ENCODE measurements around the gene RAB3C.
"Not testable (repeated sequence)": the region's sequence is repeated elsewhere in the genome, so short reads cannot be mapped to it uniquely, and the experiment has no call there.

Gene RAB3C

DNA sequence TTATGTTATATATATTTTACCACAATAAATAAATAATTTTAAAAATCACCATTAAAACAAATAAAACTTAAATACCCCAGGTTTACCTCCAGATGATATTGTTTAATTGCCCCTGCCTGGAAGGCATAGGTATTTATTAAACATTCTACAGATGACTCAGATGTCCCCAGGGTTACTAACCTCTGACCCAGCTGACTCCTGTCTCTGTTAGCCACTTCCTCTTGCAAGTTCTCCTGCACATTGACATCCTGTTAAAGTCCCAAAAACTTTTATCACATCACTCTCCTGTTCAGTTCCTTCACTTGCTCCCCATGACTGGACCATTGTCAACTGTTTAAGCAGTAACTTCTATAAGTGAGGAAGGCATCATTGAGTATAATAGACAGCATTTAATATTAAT, 37.0 kb upstream of the RAB3C start:
- H3K36me3 ChIP-seq (ENCODE audit: control insufficient read depth, insufficient read depth, low read length) = no peaks in the 10 kb centered on the region
- TF ChIP-seq, protein P1, sequence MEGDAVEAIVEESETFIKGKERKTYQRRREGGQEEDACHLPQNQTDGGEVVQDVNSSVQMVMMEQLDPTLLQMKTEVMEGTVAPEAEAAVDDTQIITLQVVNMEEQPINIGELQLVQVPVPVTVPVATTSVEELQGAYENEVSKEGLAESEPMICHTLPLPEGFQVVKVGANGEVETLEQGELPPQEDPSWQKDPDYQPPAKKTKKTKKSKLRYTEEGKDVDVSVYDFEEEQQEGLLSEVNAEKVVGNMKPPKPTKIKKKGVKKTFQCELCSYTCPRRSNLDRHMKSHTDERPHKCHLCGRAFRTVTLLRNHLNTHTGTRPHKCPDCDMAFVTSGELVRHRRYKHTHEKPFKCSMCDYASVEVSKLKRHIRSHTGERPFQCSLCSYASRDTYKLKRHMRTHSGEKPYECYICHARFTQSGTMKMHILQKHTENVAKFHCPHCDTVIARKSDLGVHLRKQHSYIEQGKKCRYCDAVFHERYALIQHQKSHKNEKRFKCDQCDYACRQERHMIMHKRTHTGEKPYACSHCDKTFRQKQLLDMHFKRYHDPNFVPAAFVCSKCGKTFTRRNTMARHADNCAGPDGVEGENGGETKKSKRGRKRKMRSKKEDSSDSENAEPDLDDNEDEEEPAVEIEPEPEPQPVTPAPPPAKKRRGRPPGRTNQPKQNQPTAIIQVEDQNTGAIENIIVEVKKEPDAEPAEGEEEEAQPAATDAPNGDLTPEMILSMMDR (IDR thresholded peaks at IDR 0.05; ENCODE audit: insufficient read depth, low read length, poor library complexity, severe bottlenecking) = no peak
- no peaks in the 10 kb centered on the region for H3K27me3 ChIP-seq (replicated peaks; ENCODE audit: control insufficient read depth, insufficient read depth, low read length)
- no peak overlapping the region for H3K4me3 ChIP-seq (replicated peaks; ENCODE audit: low read depth, low read length)
- DNase-seq (ENCODE audit: extremely low read depth, insufficient read length) = peak; percentile 3

DNA sequence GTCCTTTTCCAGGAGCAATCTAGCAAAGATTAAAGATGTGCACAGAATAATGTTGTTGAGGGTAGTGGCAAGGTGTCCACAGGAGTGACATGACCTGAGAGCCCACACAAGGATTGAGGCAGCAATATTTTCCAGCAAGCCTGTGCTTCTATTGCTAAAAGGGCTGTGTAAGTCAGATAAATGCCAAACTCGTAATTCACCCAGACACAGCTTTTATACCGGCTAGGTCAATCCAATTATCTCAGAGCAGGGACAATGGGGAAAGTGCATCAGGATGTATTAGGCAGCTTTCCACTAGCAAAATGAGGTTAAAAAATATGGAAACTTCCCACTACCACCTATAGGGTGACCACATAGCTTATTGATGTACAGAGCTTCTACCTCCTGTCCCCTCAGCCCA, 34.8 kb upstream of the RAB3C start:
- Histone ChIP-seq H3K27me3 (replicated peaks; ENCODE audit: control insufficient read depth, insufficient read depth, low read length) (no peaks in the 10 kb centered on the region), H3K4me3 (replicated peaks; ENCODE audit: low read depth, low read length) (no peak overlapping the region), H3K36me3 (ENCODE audit: control insufficient read depth, insufficient read depth, low read length) (no peaks in the 10 kb centered on the region)
- no peak for DNase-seq (ENCODE audit: extremely low read depth, insufficient read length)
- TF ChIP-seq, protein P1 (IDR thresholded peaks at IDR 0.05; ENCODE audit: insufficient read depth, low read length, poor library complexity, severe bottlenecking) = no peak

DNA sequence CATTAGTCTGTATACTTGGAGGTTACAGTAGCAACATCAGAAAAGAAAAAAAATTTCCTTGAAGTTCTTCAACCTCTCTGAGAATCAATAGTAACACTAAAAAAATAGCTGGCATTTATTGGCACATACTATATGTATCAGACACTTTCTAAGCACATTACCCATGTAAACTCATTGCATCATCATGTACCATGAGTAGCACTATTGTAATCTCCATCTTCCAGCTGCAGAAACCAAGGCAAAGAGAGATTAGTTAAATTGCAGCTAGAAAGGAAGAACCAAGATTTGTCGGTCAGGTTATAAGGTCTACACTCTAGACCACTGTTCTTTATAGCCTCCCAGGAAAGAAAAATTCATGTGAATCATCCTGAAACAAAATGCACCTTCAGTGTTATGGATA, 31.4 kb upstream of the RAB3C start:
- TF ChIP-seq, protein P1 (IDR thresholded peaks at IDR 0.05; ENCODE audit: insufficient read depth, low read length, poor library complexity, severe bottlenecking) = no peak
- Histone ChIP-seq H3K4me3 (replicated peaks; ENCODE audit: low read depth, low read length) (no peak overlapping the region), H3K27me3 (replicated peaks; ENCODE audit: control insufficient read depth, insufficient read depth, low read length) (no peaks in the 10 kb centered on the region), H3K36me3 (ENCODE audit: control insufficient read depth, insufficient read depth, low read length) (no peaks in the 10 kb centered on the region)
- DNase-seq (ENCODE audit: extremely low read depth, insufficient read length) = no peak

DNA sequence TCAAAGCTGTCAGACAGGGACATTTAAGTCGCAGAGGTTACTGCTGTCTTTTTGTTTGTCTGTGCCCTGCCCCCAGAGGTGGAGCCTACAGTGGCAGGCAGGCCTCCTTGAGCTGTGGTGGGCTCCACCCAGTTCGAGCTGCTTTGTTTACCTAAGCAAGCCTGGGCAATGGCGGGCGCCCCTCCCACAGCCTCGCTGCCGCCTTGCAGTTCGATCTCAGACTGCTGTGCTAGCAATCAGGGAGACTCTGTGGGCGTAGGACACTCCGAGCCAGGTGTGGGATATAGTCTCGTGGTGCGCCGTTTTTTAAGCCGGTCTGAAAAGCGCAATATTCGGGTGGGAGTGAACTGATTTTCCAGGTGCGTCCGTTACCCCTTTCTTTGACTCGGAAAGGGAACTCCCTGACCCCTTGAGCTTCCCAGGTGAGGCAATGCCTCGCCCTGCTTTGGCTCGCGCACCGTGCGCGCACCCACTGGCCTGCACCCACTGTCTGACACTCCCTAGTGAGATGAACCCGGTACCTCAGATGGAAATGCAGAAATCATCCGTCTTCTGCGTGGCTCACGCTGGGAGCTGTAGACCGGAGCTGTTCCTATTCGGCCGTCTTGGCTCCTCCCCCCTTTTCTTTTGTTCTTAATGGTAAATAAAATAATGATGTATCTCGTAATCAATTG, 25.1 kb upstream of the RAB3C start:
- not testable (repeated sequence) for H3K36me3 ChIP-seq (ENCODE audit: control insufficient read depth, insufficient read depth, low read length); H3K27me3 ChIP-seq (replicated peaks; ENCODE audit: control insufficient read depth, insufficient read depth, low read length); DNase-seq (ENCODE audit: extremely low read depth, insufficient read length); H3K4me3 ChIP-seq (replicated peaks; ENCODE audit: low read depth, low read length)

DNA sequence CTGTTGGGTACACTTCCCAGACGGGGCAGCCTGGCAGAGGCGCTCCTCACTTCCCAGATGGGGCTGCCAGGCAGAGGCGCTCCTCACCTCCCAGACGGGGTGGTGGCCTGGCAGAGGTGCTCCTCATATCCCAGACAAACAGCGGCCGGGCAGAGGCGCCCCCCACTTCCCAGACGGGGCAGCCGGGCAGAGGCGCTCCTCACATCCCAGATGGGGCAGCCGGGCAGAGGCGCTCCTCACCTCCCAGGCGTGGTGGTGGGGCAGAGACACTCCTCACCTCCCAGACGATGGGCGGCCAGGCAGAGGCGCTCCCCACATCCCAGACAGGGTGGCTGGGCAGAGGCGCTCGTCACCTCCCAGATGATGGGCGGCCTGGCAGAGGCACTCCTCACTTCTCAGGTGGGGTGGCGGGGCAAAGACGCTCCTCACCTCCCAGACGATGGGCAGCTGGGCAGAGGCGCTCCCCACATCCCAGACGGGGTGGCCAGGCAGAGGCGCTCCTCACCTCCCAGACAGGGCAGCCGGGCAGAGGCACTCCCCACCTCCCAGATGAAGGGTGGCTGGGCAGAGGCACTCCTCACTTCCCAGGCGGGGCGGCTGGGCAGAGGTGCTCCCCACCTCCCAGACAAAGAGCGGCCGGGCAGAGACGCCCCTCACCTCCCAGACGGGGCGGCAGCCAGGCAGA, 19.7 kb upstream of the RAB3C start:
- not testable (repeated sequence) for H3K4me3 ChIP-seq (replicated peaks; ENCODE audit: low read depth, low read length); DNase-seq (ENCODE audit: extremely low read depth, insufficient read length); H3K36me3 ChIP-seq (ENCODE audit: control insufficient read depth, insufficient read depth, low read length); H3K27me3 ChIP-seq (replicated peaks; ENCODE audit: control insufficient read depth, insufficient read depth, low read length)

DNA sequence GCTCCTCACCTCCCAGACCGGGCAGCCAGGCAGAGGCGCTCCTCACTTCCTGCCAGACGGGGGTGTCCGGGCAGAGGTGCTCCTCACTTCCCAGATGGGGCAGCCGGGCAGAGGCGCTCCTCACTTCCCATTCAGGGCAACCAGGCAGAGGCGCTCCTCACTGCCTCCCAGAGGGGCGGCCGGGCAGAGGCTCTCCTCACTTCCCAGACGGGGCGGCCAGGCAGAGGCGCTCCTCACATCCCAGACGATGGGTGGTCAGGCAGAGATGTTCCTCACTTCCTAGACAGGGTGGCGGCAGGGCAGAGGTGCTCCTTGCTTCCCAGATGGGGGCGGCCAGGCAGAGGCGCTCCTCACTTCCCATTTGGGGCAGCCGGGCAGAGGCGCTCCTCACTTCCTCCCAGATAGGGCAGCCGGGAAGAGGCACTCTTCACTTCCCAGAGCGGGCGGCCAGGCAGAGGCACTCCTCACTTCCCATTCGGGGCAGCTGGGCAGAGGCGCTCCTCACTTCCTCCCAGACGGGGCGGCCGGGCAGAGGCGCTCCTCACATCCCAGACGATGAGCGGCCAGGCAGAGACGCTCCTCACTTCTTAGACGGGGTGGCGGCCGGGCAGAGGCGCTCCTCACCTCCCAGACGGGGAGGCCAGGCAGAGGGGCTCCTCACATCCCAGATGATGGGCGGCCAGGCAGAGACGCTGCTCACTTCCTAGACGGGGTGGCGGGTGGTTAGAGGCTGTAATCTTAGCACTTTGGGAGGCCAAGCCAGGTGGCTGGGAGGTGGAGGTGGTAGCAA, 18.6 kb upstream of the RAB3C start:
- not testable (repeated sequence) for H3K36me3 ChIP-seq (ENCODE audit: control insufficient read depth, insufficient read depth, low read length); H3K4me3 ChIP-seq (replicated peaks; ENCODE audit: low read depth, low read length); H3K27me3 ChIP-seq (replicated peaks; ENCODE audit: control insufficient read depth, insufficient read depth, low read length); DNase-seq (ENCODE audit: extremely low read depth, insufficient read length)

DNA sequence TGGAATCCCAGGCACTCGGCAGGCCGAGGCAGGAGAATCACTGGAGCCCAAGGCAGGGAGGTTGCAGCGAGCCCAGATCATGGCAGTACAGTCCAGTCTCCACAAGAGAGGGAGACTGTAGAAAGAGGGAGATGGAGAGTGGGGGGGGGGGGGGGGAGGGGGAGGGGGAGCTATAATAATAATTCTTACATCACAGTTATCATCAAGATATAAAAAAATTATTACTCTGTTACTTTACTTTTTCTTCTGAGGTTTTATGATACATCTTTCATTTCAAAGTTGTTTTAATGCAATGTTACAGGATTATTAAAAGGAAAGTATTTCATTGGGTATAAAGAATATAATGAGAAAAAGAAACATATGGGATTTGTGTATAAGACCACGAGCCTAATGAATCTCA, 17.8 kb upstream of the RAB3C start:
- TF ChIP-seq, protein P1 (IDR thresholded peaks at IDR 0.05; ENCODE audit: insufficient read depth, low read length, poor library complexity, severe bottlenecking) = no peak
- Histone ChIP-seq H3K4me3 (replicated peaks; ENCODE audit: low read depth, low read length) (no peak overlapping the region), H3K27me3 (replicated peaks; ENCODE audit: control insufficient read depth, insufficient read depth, low read length) (no peaks in the 10 kb centered on the region), H3K36me3 (ENCODE audit: control insufficient read depth, insufficient read depth, low read length) (no peaks in the 10 kb centered on the region)
- no peak for DNase-seq (ENCODE audit: extremely low read depth, insufficient read length)
